Left lung (tissue), 10 donors: ENCODE data around the gene SMTNL2. TPM values are rescaled to one million over a fixed set of nuclear protein-coding genes. Genes with fewer than 3 reads are reported as not detected.

ENCODE experiments used
- ATAC-seq: fragments of 200-7000 bp; cut with Tn5 transposase; one replicate; pipeline ENCODE4 v1.9.1; 2020; ENCODE audit warnings: moderate library complexity
- DNase-seq, 4 donors: peaks; one replicate each; pipeline ENCODE4 v3.0.0-alpha.2; 2013 to 2020
- H3K27ac ChIP-seq, 2 donors: fragments of 200-600 bp; sonication (generic) in 1 of 2; one replicate each; pipeline versions ENCODE4 v1.5.0 to v1.8.0; 2020 to 2021
- H3K27me3 ChIP-seq, 2 donors: fragments of 200-600 bp; sonication (generic) in 1 of 2; one replicate each; pipeline versions ENCODE4 v1.5.0 to v1.8.0; 2020 to 2021
- H3K36me3 ChIP-seq, 2 donors: fragments of 200-600 bp; sonication (generic) in 1 of 2; one replicate each; pipeline versions ENCODE4 v1.5.0 to v1.8.0; 2020 to 2021
- H3K4me1 ChIP-seq, 2 donors: fragments of 200-600 bp; one replicate each; pipeline ENCODE4 v1.8.0; 2021
- H3K4me3 ChIP-seq, 2 donors: fragments of 200-600 bp; sonication (generic) in 1 of 2; one replicate each; pipeline versions ENCODE4 v1.5.0 to v1.8.0; 2020 to 2021; ENCODE audit warnings: mild to moderate bottlenecking in 1 of 2
- H3K9me3 ChIP-seq, 2 donors: fragments of 200-600 bp; sonication (generic) in 1 of 2; one replicate each; pipeline versions ENCODE4 v1.5.0 to v1.8.0; 2020 to 2021
- CTCF ChIP-seq, 2 donors: fragments of 200-600 bp; sonication (generic) in 1 of 2; IDR thresholded peaks; one replicate each; pipeline versions ENCODE4 v1.5.0 to v1.8.0; 2021; ENCODE audit warnings: antibody characterized with exemption in 2 of 2
- intact Hi-C, 2 donors: fragments of 100-400 bp; cut with DNase I; formaldehyde crosslinking; loops; one replicate each; pipeline versions ENCODE4 v1.11.2 to v1.14.2; 2022
- polyA plus RNA-seq, 6 donors: library from polyadenylated mRNA; unstranded; fragments of 120-200 nt; gene quantifications; one replicate each; pipeline ENCODE4 v1.2.1, GENCODE V29; 2013; ENCODE audit not compliant: insufficient read length in 6 of 6
- total RNA-seq, 2 donors: library from RNA; stranded (reverse); fragmentation: NEBNext Ultra II Directional; extraction: Animal tissue kit (Norgen Biotek cat#: 25700); gene quantifications; one replicate each; pipeline ENCODE4 v1.2.1, GENCODE V29; 2021
- donor health status: DM: no; HTN: yes; CAD: no.
- donor health status: DM: no; HTN: no; CAD: no.

SMTNL2 gene
- total and polyA plus RNA-seq, 8 donors, result 5.5 to 25.8 (median 21.2) TPM

DNA sequence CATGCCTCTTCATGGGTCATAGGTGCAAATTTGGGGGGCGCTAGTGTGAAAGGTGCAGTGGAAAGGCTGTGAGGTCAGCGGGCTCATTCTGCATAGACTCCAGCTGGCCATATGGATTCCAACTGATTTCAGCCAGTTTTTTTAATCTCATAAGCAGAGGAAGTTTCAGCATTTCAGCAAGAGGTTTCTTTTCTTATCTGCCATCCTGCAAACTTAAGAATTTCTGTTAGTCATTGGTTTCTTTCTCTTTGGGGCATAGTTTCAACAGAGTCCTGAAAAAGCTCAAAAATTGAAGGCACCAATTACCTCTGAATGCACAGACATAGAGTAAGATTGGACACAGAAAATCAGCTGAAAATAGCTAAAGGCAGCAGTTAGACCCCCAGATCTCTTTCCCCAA is 73.3 kb downstream of the SMTNL2 start:
- ATAC-seq, result no peak
- H3K4me1 ChIP-seq, result no peaks in the 10 kb centered on the region
- no peak overlapping the region for H3K4me3 ChIP-seq
- H3K27me3 ChIP-seq, result peaks cover 0 to 23% of the 10 kb centered on the region in 2 donors
- H3K9me3 ChIP-seq, result no peaks in the 10 kb centered on the region
- no peaks in the 10 kb centered on the region for H3K36me3 ChIP-seq
- no peak for DNase-seq
- H3K27ac ChIP-seq, result no peak overlapping the region
- TF ChIP-seq CTCF (IDR thresholded peaks at IDR 0.05), result no peak
- intact Hi-C loops, result no loop called here

Other genes starting within 250 kb of the SMTNL2 start
- 10 to 100 TPM; 47.8 to 56.9 TPM for gene UBE2G1, start 217.9 kb upstream of the SMTNL2 start, total RNA-seq
- 10 to 100 TPM; 43.3 to 52.1 (median 47.7) TPM for gene UBE2G1, start 217.9 kb upstream of the SMTNL2 start, polyA plus RNA-seq
- under 1 TPM in 1 of 2 donors, not detected in 1; 0.55 TPM for gene SPNS3, start 150.6 kb upstream of the SMTNL2 start, total RNA-seq
- 1 to 10 TPM in 4 of 6 donors, under 1 TPM in 2; 0.70 to 1.1 (median 1.0) TPM for gene SPNS3, start 150.6 kb upstream of the SMTNL2 start, polyA plus RNA-seq
- gene SPNS2, start 85.6 kb upstream of the SMTNL2 start, total RNA-seq, result 10 to 100 TPM; 36.7 to 52.4 TPM
- gene SPNS2, start 85.6 kb upstream of the SMTNL2 start, polyA plus RNA-seq, result 10 to 100 TPM; 19.6 to 31.8 (median 24.0) TPM
- 10 to 100 TPM; 34.7 to 53.8 TPM for gene MYBBP1A, start 29.1 kb upstream of the SMTNL2 start, total RNA-seq
- gene MYBBP1A, start 29.1 kb upstream of the SMTNL2 start, polyA plus RNA-seq, result 10 to 100 TPM; 28.6 to 51.5 (median 40.6) TPM
- 10 to 100 TPM in 1 of 2 donors, 1 to 10 TPM in 1; 1.8 to 17.4 TPM for gene GGT6, start 24.0 kb upstream of the SMTNL2 start, total RNA-seq
- 1 to 10 TPM; 4.9 to 9.9 (median 6.4) TPM for gene GGT6, start 24.0 kb upstream of the SMTNL2 start, polyA plus RNA-seq
- 1 to 10 TPM in 1 of 2 donors, under 1 TPM in 1; 0.15 to 4.8 TPM for gene ALOX15, start 57.1 kb downstream of the SMTNL2 start, total RNA-seq
- 1 to 10 TPM; 2.8 to 4.6 (median 3.4) TPM for gene ALOX15, start 57.1 kb downstream of the SMTNL2 start, polyA plus RNA-seq
- gene PELP1, start 119.6 kb downstream of the SMTNL2 start, total RNA-seq, result 10 to 100 TPM; 42.2 to 48.8 TPM
- gene PELP1, start 119.6 kb downstream of the SMTNL2 start, polyA plus RNA-seq, result 10 to 100 TPM; 45.9 to 55.1 (median 46.7) TPM
- 100 to 1,000 TPM in 1 of 2 donors, 10 to 100 TPM in 1; 91.8 to 240 TPM for gene ARRB2, start 126.1 kb downstream of the SMTNL2 start, total RNA-seq
- gene ARRB2, start 126.1 kb downstream of the SMTNL2 start, polyA plus RNA-seq, result 10 to 100 TPM; 41.3 to 55.8 (median 47.0) TPM
- gene MED11, start 146.9 kb downstream of the SMTNL2 start, total RNA-seq, result 10 to 100 TPM; 22.6 to 23.6 TPM
- gene MED11, start 146.9 kb downstream of the SMTNL2 start, polyA plus RNA-seq, result 10 to 100 TPM; 19.9 to 26.5 (median 22.9) TPM
- gene ZMYND15, start 155.3 kb downstream of the SMTNL2 start, total RNA-seq, result 1 to 10 TPM; 4.1 to 5.2 TPM
- under 1 TPM; 0.34 to 0.84 (median 0.51) TPM for gene ZMYND15, start 155.3 kb downstream of the SMTNL2 start, polyA plus RNA-seq
- 100 to 1,000 TPM; 122 to 147 TPM for gene CXCL16, start 155.4 kb downstream of the SMTNL2 start, total RNA-seq
- gene CXCL16, start 155.4 kb downstream of the SMTNL2 start, polyA plus RNA-seq, result 10 to 100 TPM; 14.2 to 20.8 (median 15.2) TPM
- not detected for gene TM4SF5, start 187.4 kb downstream of the SMTNL2 start, total RNA-seq
- not detected for gene TM4SF5, start 187.4 kb downstream of the SMTNL2 start, polyA plus RNA-seq
- 1 to 10 TPM; 2.1 to 6.0 TPM for gene VMO1, start 201.8 kb downstream of the SMTNL2 start, total RNA-seq
- gene VMO1, start 201.8 kb downstream of the SMTNL2 start, polyA plus RNA-seq, result 1 to 10 TPM in 1 of 6 donors, under 1 TPM in 5; 0.22 to 1.0 (median 0.34) TPM
- gene GLTPD2, start 204.4 kb downstream of the SMTNL2 start, total RNA-seq, result not detected
- gene GLTPD2, start 204.4 kb downstream of the SMTNL2 start, polyA plus RNA-seq, result 1 to 10 TPM in 3 of 6 donors, under 1 TPM in 3; 0.59 to 1.5 (median 0.99) TPM
- 100 to 1,000 TPM; 102 to 129 TPM for gene PSMB6, start 211.6 kb downstream of the SMTNL2 start, total RNA-seq
- gene PSMB6, start 211.6 kb downstream of the SMTNL2 start, polyA plus RNA-seq, result 100 to 1,000 TPM in 3 of 6 donors, 10 to 100 TPM in 3; 91.9 to 113 (median 99.6) TPM
- gene PLD2, start 222.6 kb downstream of the SMTNL2 start, total RNA-seq, result 10 to 100 TPM; 30.0 to 34.7 TPM
- 10 to 100 TPM; 57.5 to 70.0 (median 61.8) TPM for gene PLD2, start 222.6 kb downstream of the SMTNL2 start, polyA plus RNA-seq
- gene MINK1, start 248.8 kb downstream of the SMTNL2 start, total RNA-seq, result 10 to 100 TPM; 84.1 to 85.4 TPM
- gene MINK1, start 248.8 kb downstream of the SMTNL2 start, polyA plus RNA-seq, result 10 to 100 TPM; 53.5 to 77.7 (median 64.0) TPM